NCI-H187 (cell line): ENCODE measurements around the gene PTPRN2.

Experiments used
- DNase-seq, 2 experiments: peaks; one replicate each; lab custom pipeline; 2025; lab: John Stamatoyannopoulos, UW

PTPRN2 gene

DNA sequence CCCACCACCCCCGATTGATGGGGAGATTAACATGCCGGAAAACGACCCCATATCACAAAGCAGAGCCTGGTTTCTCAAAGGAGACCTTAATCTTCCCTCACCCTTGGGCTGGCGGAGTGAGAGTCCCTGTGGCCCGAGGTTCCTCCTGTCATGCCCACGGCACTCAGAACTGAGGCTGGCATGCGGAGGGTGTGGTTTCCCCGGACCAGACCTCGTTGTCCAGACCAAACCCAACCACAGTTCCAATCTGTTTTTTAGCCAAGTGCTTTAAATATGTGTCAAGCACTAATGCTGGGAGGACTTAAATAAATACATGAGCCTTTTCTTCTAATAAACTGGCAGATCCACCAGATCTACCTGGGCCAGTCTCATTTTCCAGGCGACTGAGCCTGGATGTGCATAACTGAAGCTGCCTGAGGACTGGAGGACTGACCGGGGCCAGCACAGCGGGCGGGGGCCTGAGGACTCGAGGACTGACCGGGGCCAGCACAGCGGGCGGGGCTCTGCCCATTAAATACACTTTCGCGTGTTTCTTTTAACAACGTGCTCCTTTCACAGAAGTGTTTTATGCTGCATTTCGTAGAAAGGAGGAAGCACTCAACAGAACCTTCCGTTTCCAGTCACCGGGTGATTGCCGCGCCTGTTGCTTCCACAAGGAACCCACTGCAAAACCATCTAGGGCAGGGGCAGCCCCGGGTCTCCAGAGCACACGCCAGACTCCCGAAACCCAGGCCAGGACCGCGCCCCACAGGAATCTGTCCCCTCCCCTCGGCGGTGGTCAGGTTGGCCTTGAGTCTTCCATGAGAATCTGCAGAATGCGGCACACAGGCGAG lies 334.6 kb downstream of the PTPRN2 start:
- no peak for DNase-seq

DNA sequence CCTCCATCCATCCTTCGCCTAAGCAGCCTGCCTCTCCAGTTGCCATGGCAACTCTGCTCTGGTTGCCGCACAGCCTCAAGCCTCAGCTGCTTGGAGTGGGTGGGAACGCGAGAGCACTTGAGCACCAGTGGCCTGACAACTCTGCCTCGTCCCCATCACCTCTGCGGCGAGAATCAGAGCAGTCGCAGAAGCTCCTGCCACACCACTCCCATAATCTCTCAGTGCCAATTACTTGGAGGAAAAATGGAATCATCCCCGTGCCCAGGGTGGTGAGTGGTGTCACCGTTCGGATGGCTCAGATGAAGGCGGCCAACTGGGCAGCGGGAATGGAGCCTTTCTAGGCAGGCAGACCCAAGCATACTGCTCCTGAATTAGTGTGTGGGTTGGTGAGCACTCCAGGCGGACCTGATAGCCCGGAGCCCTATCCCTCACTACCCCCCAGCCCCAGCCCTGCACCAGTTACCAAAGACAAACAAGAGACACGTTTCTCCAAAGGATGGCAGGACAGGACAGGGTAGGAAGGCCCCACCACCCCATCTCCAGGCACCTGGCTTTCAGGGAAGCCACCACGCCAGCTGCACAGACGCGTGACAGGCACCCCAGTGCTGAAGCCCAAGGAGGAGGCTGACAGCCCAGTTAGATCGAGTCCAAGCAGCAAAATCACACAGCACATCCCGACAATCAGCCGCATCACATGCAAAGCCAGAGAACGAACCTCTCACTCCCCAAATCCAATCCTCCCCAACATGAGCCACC lies 335.4 kb downstream of the PTPRN2 start:
- DNase-seq, result peak; percentile 45 to 78

DNA sequence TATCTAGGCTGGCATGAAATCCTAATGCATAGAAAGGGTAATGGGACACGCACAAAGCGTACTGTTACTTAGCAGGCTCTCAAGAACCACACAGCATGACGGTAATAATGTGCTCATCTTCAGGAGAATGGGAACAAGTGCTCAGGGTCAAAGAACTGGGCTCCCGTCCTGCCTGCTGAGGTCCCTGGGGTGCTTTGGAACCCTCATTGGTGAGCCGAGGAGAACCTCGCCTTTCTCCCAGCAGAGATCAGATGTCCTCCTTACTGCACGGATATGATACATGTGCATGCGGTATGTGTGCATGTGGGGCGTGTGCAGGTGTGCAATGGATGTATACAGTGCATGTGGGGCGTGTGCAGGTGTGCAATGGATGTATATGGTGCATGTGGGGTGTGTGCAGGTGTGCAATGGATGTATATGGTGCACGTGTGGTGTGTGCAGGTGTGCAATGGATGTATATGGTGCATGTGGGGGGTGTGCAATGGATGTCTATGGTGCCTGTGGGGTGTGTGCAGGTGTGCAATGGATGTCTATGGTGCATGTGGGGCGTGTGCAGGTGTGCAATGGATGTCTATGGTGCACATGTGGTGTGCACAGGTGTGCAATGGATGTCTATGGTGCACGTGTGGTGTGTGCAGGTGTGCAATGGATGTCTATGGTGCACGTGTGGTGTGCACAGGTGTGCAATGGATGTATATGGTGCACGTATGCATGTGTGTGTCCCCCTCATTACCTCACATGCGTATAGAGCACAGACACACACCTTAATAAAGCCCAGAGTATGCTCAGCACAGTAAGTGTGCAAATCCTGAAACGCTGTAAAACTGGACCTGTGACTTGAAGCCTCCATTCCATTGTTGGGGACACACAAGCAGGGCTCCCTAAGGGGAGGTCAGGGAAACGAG lies 336.3 kb downstream of the PTPRN2 start:
- peak; percentile 80 to 84 for DNase-seq

DNA sequence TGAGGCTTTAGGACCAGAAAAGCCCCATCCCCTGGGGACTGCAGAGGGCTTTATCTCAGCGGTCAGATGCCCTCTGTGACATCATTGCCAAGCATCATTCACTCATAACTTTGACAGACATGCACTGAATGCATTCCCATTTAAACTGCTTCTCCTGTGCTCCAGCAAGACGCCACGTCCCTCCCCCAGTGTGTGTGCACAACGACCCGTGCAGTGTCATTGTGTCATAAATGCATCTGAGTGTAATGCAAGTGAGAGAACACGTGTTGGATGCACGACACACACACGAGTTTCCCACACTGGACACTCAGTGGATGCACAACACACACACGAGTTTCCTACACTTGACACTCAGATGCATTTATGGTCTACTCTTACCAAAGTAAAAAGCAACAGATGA lies 337.9 kb downstream of the PTPRN2 start:
- no peak for DNase-seq

DNA sequence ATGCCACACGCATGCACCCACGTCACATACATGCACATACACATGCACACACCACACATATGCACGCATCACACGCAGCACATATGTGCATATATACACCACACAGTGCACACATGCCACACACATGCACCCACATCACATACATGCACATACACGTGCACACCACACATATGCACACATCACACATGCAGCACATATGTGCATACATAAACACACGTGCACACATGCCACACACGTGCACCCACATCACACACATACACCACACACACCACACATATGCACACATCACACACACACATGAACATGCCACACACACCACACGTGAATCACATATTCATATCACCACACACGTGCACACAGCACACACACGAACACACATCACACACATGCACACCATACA lies 338.8 kb downstream of the PTPRN2 start:
- no peak for DNase-seq

DNA sequence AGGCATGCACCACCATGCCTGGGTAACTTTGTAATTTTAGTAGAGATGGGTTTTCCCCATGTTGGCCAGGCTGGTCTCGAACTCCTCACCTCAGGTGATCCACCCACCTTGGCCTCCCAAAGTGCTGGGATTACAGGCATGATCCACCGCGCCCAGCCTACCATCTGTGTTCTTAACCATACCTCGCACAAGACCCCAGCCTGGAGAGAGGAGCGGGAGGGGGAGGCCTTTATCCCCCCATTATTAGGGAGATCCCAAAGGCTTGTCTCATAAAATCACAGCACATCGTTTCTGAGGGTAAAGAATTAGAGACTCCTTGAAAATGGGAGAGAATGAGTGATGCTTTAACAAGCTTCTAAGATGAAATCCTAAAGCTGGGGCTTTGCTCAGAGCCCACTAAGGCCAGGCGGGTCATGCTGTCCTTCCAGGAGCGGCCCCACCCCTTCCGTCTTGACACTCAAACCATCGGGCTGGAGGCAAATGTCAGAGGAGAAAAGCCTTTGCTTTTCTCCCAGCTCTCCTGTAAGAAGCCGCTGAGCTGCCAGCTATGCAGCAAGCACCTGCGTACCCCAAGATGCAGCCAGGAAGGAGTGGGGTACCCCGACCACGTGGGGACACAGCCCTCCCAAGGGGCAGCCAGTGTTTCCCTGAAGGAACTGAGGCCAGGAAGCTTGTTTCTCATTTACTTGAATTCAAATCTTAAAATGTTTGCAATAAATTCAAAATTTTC lies 339.7 kb downstream of the PTPRN2 start:
- no peak for DNase-seq

DNA sequence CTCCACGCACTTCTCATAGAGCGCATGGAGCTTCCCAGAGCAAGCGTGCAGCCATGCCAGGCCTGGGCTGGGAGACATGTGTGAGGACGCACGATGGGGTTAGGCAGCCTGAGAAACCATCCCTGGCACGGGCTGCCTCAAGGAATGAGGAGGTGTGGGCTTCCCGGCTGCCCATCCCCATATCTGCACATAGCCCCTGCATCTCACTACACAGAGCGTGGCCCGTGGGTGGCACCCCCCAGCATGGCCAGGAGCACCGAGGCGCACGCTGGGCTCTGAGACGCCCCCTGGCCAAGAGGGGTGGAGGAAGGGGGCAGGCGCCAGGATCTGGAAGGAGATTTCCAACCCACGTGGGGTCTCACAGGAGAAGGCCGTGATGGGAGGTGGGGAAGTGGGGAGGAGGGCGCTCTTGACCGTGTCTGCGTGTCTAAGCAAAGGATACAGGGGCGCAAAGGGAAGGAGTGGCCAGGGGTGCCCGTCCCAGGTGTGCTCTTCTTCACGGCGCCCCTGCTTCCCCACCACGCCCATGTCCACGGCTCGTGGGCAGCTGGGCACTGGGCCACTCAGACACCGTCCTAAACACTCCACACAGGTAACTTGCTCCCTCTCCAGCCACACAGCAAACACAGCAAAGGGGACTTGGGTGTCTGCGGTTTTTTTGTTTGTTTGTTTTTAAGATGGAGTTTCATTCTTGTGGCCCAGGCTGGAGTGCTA lies 340.5 kb downstream of the PTPRN2 start:
- no peak for DNase-seq

DNA sequence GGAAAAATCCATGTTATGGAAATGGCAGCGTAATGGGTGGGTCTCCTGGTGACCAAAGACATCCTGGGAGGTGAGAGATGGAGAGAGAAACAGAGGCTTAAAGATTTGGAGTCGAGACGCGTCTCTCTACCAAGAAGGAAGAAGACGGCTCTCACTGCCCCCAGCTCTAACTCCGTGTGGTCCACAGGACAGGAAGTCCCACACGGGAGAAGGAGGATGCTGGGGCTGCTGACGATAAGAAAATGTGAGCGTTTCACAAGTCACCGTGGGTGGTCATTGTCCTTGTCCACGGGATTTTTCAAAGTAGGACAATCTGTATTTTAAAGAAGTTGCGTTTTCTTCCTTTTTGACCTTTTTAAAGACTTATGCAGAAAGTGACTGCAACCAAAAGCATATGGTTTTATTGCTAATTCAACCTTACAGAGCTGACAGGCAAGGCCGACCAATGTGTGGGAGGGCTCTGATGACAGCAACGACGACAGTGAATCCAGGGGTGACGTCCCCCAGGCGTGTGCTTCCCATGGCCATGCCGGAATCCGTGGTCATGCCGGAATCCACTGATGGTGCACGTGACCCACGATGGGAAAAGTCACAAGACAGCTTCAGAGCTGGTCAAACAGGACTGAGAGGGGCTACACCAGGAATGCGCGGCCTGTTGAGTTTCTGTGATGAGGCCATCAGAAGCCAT lies 341.2 kb downstream of the PTPRN2 start:
- DNase-seq, result no peak

DNA sequence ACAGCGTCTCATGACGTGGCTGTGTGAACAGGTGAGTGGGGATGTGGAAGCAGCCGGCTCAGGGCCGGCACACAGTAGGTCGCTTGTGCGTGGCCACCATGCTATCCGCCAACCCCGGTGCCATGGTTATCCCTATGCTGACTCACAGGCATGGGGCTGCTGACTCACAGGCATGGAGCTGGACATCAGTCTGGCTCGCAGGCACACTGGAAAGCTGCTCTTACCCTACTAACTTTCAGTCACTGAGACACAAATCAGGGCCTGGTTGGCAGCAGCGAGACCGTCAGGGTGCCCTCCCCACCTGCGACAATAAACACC lies 341.9 kb downstream of the PTPRN2 start:
- no peak for DNase-seq

DNA sequence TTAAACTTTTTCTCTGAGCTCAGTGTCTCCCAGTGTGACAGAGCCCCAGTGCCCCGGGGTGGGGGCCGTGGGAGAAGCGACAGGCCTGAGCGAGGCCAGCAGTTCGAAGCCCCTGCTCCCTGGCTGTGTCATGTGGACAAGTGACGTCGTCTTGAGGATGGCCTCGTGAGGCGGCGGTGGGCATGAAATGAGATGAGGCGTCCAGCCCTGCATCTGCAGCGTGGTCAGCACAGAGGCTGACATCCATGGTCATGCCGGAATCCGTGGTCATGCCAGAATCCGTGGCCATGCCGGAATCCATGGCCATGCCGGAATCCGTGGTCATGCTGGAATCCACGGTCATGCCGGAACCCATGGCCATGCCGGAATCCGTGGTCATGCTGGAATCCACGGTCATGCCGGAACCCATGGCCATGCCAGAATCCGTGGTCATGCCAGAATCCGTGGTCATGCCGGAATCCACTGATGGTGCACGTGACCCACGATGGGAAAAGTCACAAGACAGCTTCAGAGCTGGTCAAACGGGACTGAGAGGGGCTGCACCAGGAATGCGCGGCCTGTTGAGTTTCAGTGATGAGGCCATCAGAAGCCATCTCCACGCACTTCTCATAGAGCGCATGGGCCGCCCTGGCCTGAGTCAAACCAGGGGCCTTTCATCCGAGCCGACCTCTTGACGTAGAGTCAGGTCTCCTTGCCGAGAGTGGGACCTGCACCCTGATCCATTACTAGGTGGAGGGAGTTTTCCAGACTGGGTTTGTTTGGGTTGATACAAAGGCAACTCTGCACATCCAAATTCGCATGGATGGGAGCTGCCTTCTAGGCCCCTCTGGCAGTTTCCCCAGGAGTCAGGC lies 342.5 kb downstream of the PTPRN2 start:
- no peak for DNase-seq

DNA sequence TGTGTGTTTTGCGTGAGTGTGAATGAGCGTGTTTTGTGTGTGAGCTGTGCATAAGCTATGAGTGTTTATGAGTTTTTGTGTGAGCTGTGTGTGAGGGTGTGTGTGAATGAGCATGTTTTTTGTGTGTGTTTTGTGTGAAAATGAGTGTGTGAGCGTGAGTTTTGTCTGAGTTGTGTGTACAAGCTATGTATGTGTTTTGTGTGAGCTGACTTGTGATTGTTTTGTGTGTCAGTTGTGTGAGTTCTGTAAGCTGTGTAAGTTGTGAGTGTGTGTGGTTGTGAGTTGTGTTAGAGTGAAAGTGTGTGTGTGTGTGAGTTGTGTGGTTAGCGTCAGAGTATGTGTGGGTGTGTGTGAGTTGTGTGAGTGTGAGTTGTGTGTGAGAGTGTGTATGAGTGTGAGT lies 343.2 kb downstream of the PTPRN2 start:
- DNase-seq, result no peak

DNA sequence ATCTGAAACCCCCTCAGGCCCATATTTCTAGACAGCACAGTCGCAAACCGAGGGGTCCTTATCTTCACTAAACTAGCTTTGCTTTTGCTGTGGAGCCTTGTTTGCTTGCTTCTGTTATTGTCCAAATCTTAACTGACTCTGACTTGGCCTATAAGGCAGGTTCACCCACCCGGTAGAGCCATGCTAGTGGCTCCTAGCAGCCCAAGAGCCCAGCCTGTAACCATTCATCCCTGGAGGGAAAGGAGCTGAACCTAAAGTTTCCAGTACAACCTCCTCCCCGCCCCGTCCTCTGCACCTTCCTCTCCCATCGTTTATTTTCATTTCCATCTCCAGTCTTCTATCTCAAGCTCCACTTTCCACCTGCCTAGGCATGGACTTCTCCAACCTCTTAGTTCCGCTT lies 345.7 kb downstream of the PTPRN2 start:
- DNase-seq, result peak in 1 of 2 experiments; percentile 65

DNA sequence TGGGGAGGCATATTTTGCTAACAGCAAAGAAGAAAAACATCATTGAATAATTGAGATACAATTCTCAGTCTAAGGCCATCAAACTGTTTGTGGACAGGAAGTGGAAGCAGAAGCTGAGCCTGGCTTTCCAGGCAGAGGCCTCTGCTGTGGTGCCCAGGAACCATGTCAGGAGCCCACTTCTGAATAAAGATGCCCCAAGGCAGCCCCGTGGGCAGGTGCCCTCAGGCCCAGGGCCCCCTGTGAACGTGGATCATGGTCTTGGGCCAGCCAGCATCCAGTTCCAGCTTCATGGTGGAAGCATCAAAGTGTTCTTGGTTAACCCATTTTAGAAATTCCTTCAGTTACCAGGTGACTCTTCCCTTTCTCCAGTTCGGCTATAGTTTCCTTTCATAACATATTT lies 346.8 kb downstream of the PTPRN2 start:
- DNase-seq, result no peak

DNA sequence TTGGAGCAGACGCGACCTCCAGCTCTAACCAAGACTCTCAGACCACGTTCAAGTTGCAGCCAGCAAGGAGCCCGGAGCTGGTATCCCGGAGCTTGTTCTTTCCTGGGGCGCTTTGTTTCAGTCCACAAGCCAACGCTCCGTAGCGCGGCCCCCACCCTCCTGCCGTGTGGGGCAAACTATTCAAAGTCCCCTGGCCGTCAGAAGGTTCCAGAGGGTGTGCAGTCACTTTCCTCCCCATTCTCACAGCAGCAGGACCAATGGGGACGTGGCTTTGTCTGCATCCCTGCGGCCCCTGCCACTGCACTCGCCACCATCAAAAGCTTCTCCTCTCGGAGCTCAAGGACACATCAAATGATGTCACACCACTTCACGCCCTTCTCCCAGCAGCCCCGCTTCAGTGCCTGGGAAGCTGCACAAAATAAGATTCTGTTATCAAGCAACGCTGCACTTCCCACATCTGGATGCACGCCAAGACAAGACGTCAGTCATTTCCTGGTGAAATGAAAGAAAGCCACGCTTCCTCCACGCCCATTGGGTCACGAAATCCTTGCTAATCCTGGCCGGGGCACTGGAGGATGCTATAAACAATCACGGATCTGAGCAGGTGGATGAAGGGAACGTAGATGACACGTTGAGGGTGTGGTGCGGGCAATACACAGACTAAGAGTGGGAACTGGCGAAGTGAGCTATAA lies 348.2 kb downstream of the PTPRN2 start:
- peak; percentile 89 to 92 for DNase-seq

DNA sequence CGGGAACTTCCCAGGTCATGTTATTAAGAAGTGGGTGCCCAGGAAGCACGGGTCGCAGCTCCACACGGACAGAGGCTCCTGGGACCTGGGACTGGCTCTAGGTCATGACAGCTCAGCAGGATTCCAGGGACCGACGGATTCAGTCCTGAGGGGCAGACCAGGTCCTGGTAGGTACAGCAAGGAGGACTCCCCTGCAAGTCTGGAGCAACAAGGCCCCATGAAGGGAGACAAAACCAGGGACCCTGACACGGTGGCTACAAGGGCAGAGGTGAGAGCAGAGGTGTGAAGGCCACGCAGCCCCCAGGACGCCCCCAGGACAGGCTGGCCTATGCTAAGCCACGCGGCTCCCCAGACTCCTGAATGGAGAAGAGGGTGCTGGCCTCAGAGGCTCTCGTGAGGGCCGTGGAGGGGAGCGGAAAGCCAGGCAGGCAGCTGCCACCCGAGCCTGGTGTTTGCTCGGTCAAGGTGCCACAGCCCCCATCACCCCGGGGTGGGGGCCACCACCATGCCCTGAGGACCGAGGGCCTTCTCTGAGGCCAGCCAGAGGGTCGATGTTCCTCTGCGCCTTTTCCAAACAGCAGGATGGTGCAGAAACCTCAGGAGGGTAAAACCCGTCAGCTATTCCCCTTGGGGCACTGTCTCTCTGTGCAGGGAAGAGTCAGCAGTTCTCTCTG lies 348.9 kb downstream of the PTPRN2 start:
- peak in 1 of 2 experiments; percentile 19 for DNase-seq

DNA sequence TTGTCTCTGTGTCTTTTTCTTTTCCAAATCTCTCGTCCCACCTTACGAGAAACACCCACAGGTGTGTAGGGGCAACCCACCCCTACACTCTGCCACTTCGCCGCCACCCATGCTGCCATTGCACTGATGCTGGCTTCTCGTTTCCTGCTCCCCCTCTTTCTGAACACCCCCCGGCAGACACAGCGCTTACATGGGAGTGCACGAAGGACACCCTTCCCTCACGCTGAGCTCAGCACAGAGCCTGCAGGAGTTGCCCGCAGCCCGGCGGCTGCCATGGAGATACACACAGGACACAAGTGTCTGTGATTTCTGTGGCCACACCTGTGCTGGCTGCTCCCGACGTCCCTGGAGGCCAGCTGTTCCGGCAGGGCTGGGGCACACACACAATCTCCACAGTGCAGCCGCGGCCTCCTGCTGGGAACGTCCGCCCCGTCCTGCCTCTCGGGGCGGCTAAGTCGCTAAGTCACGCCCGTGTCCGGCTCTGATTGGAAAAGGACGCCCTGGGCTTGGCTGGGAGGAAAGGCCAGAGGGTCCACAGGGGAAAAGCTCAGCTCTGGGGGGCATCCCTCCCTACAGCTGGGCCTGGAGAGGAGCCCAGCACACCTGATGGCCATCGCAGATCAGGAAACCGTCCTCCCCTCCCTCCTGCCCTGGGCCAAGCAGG lies 349.8 kb downstream of the PTPRN2 start:
- DNase-seq, result peak; percentile 50 to 79

DNA sequence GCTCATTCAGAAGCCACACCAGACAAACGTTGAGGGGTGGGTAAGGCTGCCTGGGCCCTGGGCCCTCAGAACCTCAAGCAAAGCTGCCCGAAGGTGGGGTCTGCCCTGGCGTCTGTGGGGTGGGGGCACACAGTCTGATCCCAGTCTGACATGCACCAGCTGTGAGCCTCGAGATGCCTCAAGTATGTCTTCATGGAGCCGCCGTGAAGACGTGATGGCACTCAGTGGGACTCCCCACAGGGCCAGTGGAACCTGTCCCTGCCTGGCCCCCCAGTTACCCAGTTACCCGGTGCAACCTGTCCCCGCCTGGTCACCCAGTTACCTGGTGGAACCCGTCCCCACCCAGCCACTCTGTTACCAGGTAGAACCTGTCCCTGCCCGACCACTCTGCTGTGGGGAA lies 351.2 kb downstream of the PTPRN2 start:
- DNase-seq, result no peak

DNA sequence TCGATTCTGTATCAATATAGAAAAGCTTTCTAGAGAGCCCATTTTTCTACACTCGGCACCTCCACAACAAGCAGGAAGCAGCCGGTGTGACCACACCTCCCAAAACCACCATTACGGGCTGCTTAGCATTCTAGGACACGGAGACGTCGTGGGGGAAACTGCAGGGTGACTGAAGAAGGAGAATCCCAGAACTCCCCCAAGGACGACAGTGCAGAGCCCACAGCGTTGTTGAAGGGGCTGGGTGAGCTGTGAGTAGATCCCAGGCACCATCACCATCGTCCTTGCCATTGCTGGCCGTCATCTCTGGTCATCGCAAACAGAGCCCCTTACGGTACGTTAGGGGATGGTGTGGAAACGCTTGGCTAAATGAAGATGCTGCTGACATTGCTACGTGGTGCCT lies 351.8 kb downstream of the PTPRN2 start:
- DNase-seq, result no peak
